ENCODE results near the gene ZMYND15. TPM values are rescaled to one million over a fixed set of nuclear protein-coding genes. Genes with fewer than 3 reads are reported as not detected.

The ZMYND15 gene
- total and polyA plus RNA-seq, 2 of the 13 experiments (the other 11 are each of a cell fraction or from before 2014, with no cell fraction given), result 0.24 to 2.7 TPM

DNA sequence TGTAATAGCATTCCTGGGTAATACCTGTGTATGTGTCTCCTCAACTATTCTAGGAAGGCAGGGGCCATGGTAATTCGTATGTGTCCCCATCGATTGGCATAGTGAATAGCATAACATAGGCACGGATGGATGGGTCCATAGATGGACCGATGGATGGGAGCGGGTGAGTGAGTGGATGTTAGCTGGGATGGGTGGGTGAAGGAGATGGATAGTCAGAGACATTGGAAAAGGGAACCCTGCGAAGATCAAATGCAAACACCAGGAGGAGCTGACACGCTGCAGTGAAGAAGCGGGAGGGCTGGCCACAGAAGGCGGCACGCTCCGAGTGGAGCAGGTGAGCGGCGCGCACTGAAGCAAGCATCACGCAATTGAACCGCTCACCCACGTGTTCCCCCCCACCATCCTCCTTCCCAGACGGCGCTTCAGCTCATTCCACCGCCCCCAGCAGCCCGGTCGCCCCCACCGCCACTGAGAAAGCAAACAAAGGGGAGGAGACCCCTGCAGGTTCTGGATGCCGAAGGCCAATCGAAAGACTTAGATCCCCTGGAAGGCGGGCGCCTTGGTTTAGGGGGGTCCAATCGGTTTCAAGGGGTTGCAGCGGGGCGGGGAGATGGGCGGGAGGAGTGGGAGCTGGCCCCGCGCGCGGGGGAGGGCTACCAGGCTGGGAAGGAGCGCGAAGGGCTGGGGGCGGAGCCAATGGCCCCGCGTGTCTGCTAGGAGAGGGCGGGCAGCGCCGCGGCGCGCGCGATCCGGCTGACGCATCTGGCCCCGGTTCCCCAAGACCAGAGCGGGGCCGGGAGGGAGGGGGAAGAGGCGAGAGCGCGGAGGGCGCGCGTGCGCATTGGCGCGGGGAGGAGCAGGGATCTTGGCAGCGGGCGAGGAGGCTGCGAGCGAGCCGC, 29.6 kb upstream of the ZMYND15 start, which contains the start of gene ARRB2 (continued):
- TF ChIP-seq, protein P1, sequence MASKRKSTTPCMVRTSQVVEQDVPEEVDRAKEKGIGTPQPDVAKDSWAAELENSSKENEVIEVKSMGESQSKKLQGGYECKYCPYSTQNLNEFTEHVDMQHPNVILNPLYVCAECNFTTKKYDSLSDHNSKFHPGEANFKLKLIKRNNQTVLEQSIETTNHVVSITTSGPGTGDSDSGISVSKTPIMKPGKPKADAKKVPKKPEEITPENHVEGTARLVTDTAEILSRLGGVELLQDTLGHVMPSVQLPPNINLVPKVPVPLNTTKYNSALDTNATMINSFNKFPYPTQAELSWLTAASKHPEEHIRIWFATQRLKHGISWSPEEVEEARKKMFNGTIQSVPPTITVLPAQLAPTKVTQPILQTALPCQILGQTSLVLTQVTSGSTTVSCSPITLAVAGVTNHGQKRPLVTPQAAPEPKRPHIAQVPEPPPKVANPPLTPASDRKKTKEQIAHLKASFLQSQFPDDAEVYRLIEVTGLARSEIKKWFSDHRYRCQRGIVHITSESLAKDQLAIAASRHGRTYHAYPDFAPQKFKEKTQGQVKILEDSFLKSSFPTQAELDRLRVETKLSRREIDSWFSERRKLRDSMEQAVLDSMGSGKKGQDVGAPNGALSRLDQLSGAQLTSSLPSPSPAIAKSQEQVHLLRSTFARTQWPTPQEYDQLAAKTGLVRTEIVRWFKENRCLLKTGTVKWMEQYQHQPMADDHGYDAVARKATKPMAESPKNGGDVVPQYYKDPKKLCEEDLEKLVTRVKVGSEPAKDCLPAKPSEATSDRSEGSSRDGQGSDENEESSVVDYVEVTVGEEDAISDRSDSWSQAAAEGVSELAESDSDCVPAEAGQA (IDR thresholded peaks at IDR 0.05; ENCODE audit: low read depth), result no peak
- TF ChIP-seq, protein P1 (CRISPR knock-in tag; IDR thresholded peaks at IDR 0.05; ENCODE audit: borderline replicate concordance), result no peak
- TF ChIP-seq ZSCAN20 (CRISPR knock-in tag; IDR thresholded peaks at IDR 0.05; ENCODE audit: borderline replicate concordance) (no peak), FIP1L1 (IDR thresholded peaks at IDR 0.05; ENCODE audit: borderline replicate concordance, insufficient read depth, low read depth, low read length) (no peak), HMG20B (CRISPR knock-in tag; conservative IDR thresholded peaks at IDR 0.05) (no peak), DNMT1 (CRISPR knock-in tag; IDR thresholded peaks at IDR 0.05) (no peak), ZNF564 (CRISPR knock-in tag; IDR thresholded peaks at IDR 0.05) (no peak), ZNF724P (CRISPR knock-in tag; IDR thresholded peaks at IDR 0.05; ENCODE audit: borderline replicate concordance) (peak; percentile 28; the same call in 1 of the 2 replicates), TEAD2 (CRISPR knock-in tag; IDR thresholded peaks at IDR 0.05) (no peak), ZNF44 (CRISPR knock-in tag; IDR thresholded peaks at IDR 0.05) (no peak), EP300 (IDR thresholded peaks at IDR 0.05; ENCODE audit: low read depth in 2 of 2, low read length in 2 of 2) (0 out of 4 replicates have a peak, but pooled peaks of 1 of the 2 experiments have one; percentile 13), EP300 (CRISPR knock-in tag; IDR thresholded peaks at IDR 0.05; ENCODE audit: borderline replicate concordance) (no peak), ZNF577 (CRISPR knock-in tag; IDR thresholded peaks at IDR 0.05; ENCODE audit: borderline replicate concordance, low read depth) (no peak)
- TF ChIP-seq, protein P2, sequence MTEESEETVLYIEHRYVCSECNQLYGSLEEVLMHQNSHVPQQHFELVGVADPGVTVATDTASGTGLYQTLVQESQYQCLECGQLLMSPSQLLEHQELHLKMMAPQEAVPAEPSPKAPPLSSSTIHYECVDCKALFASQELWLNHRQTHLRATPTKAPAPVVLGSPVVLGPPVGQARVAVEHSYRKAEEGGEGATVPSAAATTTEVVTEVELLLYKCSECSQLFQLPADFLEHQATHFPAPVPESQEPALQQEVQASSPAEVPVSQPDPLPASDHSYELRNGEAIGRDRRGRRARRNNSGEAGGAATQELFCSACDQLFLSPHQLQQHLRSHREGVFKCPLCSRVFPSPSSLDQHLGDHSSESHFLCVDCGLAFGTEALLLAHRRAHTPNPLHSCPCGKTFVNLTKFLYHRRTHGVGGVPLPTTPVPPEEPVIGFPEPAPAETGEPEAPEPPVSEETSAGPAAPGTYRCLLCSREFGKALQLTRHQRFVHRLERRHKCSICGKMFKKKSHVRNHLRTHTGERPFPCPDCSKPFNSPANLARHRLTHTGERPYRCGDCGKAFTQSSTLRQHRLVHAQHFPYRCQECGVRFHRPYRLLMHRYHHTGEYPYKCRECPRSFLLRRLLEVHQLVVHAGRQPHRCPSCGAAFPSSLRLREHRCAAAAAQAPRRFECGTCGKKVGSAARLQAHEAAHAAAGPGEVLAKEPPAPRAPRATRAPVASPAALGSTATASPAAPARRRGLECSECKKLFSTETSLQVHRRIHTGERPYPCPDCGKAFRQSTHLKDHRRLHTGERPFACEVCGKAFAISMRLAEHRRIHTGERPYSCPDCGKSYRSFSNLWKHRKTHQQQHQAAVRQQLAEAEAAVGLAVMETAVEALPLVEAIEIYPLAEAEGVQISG (CRISPR knock-in tag; IDR thresholded peaks at IDR 0.05), result no peak
- TF ChIP-seq, protein P3, sequence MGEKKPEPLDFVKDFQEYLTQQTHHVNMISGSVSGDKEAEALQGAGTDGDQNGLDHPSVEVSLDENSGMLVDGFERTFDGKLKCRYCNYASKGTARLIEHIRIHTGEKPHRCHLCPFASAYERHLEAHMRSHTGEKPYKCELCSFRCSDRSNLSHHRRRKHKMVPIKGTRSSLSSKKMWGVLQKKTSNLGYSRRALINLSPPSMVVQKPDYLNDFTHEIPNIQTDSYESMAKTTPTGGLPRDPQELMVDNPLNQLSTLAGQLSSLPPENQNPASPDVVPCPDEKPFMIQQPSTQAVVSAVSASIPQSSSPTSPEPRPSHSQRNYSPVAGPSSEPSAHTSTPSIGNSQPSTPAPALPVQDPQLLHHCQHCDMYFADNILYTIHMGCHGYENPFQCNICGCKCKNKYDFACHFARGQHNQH (CRISPR knock-in tag; IDR thresholded peaks at IDR 0.05), result peak; percentile 31; the same call in 1 of the 2 replicates
- TF ChIP-seq, protein P4, sequence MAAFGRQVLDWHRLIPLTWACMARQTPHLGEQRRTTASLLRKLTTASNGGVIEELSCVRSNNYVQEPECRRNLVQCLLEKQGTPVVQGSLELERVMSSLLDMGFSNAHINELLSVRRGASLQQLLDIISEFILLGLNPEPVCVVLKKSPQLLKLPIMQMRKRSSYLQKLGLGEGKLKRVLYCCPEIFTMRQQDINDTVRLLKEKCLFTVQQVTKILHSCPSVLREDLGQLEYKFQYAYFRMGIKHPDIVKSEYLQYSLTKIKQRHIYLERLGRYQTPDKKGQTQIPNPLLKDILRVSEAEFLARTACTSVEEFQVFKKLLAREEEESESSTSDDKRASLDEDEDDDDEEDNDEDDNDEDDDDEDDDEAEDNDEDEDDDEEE (CRISPR knock-in tag; IDR thresholded peaks at IDR 0.05), result no peak
